Measurements from ENCODE around the gene CEP20.

The CEP20 gene

DNA sequence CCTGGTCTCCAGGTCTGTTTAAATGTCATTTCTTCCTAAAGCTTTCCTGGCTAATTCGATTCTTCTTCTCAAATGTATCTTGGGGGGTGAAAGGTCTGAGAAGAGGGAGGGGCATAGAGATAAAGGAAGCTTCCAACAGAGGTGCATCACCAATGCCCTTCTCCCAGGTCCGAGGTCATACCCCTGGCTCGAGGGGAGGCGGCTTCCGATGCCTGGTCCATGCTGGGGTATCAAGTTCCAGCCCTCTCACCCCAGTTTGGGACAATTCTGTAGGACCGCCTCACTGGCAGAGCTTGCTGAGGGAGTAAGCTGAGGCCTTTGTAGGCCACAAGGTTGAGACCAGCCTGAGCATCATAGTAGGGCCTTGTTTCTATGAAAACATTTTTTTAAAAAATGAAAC is 10.3 kb upstream of the CEP20 start:
- POLR2A ChIA-PET = no interaction called here
- H3K9me3 ChIP-seq (ENCODE audit: control extremely low read depth in 1 of 5, control insufficient read depth in 4 of 5, insufficient read depth in 2 of 5, low read depth in 1 of 5, low read length in 4 of 5) = no peaks in the 10 kb centered on the region
- CTCF ChIA-PET = interaction anchor here (1.1 to 1.5 kb wide), 3 partner anchors 23 to 124 kb away, joined by 3 read pairs; no protein-coding TSS in a partner anchor

DNA sequence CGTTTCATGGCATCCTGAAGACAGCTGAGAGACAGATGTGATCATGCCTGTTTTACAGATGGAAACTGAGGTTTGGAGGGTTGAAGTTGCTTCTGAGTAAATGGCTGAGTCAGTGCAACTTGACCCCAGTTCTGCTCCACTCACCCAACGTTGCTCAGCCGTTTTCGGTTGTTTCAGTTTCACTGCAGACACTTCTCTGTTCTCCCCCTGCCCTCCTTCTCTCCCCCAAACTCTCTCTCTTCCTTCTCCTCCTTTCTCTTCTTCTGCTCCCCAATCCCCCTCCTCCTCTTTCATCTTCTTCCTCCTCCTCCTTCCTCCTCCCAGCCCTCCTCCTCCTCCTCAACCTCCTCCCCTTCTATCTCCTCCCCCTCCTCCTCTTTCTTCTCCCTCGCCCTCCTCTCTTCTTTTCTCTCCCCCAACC is 9.4 kb upstream of the CEP20 start:
- ChIA-PET POLR2A (no interaction called here), CTCF (interaction anchor here (1.2 kb wide), 1 partner anchor 10 kb away, joined by 3 read pairs; no protein-coding TSS in a partner anchor)

More for the DNA sequence above, 10.3 kb upstream of the CEP20 start:
- Histone ChIP-seq H3K27me3 (replicated peaks in 2 of 5; ENCODE audit: control insufficient read depth in 4 of 5, insufficient read depth in 5 of 5, low read length in 4 of 5) (no peaks in the 10 kb centered on the region), H3K4me1 (ENCODE audit: control extremely low read depth in 1 of 4, control insufficient read depth in 4 of 4, insufficient read depth in 4 of 4, low read length in 3 of 4) (peaks cover 0 to 11% (median 4%) of the 10 kb centered on the region in 4 experiments), H3K27ac (ENCODE audit: insufficient read depth in 1 of 2, low read depth in 1 of 2, low read length in 2 of 2, poor library complexity in 1 of 2, severe bottlenecking in 2 of 2) (no peak overlapping the region), H3K4me3 (ENCODE audit: control insufficient read depth in 1 of 7, extremely low read depth in 1 of 7, insufficient read depth in 4 of 7, low read depth in 2 of 7, low read length in 6 of 7) (no peak overlapping the region), H3K36me3 (ENCODE audit: control insufficient read depth in 4 of 4, insufficient read depth in 4 of 4, low read length in 3 of 4) (no peaks in the 10 kb centered on the region)
- 98% methylated on average over 5 of the region's 6 CpGs for WGBS (ENCODE audit: insufficient coverage)
- DNase-seq = no peak

DNA sequence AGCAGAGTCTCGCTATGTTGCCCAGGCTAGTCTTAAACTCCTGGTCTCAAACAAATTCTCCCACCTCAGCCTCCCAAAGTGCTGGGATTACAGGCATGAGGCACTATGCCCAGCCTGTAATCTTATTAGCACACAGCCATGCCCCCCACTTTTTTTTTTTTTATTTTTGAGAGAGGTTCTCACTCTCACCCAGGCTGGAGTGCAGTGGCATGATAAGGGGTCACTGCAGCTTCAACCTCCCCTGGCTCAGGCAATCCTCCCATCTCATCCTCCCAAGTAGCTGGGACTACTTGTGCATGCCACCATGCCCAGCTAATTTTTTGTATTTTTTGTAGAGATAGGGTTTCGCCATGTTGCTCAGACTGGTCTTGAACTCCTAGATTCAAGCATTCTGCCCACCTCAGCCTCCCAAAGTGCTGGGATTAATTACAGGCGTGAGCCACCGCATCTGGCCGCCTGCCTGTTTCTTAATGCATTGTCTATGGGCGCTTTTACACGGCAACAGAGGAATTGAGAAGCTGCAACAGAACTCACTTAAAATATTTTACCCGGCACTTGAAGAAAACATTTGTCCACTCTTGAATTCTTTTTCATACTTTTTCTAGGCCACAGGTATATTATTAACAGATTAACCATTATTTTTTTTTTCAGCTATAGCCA is 8.8 kb upstream of the CEP20 start:
- Histone ChIP-seq H3K4me1 (ENCODE audit: control extremely low read depth in 1 of 4, control insufficient read depth in 4 of 4, insufficient read depth in 4 of 4, low read length in 3 of 4) (peaks cover 0 to 11% (median 4%) of the 10 kb centered on the region in 4 experiments), H3K27ac (ENCODE audit: insufficient read depth in 1 of 2, low read depth in 1 of 2, low read length in 2 of 2, poor library complexity in 1 of 2, severe bottlenecking in 2 of 2) (no peak overlapping the region), H3K9me3 (ENCODE audit: control extremely low read depth in 1 of 5, control insufficient read depth in 4 of 5, insufficient read depth in 2 of 5, low read depth in 1 of 5, low read length in 4 of 5) (no peaks in the 10 kb centered on the region), H3K27me3 (replicated peaks in 2 of 5; ENCODE audit: control insufficient read depth in 4 of 5, insufficient read depth in 5 of 5, low read length in 4 of 5) (no peaks in the 10 kb centered on the region), H3K36me3 (ENCODE audit: control insufficient read depth in 4 of 4, insufficient read depth in 4 of 4, low read length in 3 of 4) (no peaks in the 10 kb centered on the region), H3K4me3 (ENCODE audit: control insufficient read depth in 1 of 7, extremely low read depth in 1 of 7, insufficient read depth in 4 of 7, low read depth in 2 of 7, low read length in 6 of 7) (no peak overlapping the region)
- ChIA-PET POLR2A (no interaction called here), CTCF (interaction anchor here (0.6 to 1.2 kb wide), 3 partner anchors 11 to 163 kb away, joined by 3 to 4 read pairs (median 3); no protein-coding TSS in a partner anchor)
- 98% methylated on average over 7 of the region's 8 CpGs for WGBS (ENCODE audit: insufficient coverage)
- no peak for DNase-seq

More for the DNA sequence above, 9.4 kb upstream of the CEP20 start:
- no peak for DNase-seq
- Histone ChIP-seq H3K36me3 (ENCODE audit: control insufficient read depth in 4 of 4, insufficient read depth in 4 of 4, low read length in 3 of 4) (no peaks in the 10 kb centered on the region), H3K9me3 (ENCODE audit: control extremely low read depth in 1 of 5, control insufficient read depth in 4 of 5, insufficient read depth in 2 of 5, low read depth in 1 of 5, low read length in 4 of 5) (no peaks in the 10 kb centered on the region), H3K4me1 (ENCODE audit: control extremely low read depth in 1 of 4, control insufficient read depth in 4 of 4, insufficient read depth in 4 of 4, low read length in 3 of 4) (peaks cover 0 to 11% (median 4%) of the 10 kb centered on the region in 4 experiments), H3K27ac (ENCODE audit: insufficient read depth in 1 of 2, low read depth in 1 of 2, low read length in 2 of 2, poor library complexity in 1 of 2, severe bottlenecking in 2 of 2) (no peak overlapping the region), H3K27me3 (replicated peaks in 2 of 5; ENCODE audit: control insufficient read depth in 4 of 5, insufficient read depth in 5 of 5, low read length in 4 of 5) (no peaks in the 10 kb centered on the region), H3K4me3 (ENCODE audit: control insufficient read depth in 1 of 7, extremely low read depth in 1 of 7, insufficient read depth in 4 of 7, low read depth in 2 of 7, low read length in 6 of 7) (no peak overlapping the region)
- WGBS (ENCODE audit: insufficient coverage) = 88% methylated on average over 5 of the region's 5 CpGs

DNA sequence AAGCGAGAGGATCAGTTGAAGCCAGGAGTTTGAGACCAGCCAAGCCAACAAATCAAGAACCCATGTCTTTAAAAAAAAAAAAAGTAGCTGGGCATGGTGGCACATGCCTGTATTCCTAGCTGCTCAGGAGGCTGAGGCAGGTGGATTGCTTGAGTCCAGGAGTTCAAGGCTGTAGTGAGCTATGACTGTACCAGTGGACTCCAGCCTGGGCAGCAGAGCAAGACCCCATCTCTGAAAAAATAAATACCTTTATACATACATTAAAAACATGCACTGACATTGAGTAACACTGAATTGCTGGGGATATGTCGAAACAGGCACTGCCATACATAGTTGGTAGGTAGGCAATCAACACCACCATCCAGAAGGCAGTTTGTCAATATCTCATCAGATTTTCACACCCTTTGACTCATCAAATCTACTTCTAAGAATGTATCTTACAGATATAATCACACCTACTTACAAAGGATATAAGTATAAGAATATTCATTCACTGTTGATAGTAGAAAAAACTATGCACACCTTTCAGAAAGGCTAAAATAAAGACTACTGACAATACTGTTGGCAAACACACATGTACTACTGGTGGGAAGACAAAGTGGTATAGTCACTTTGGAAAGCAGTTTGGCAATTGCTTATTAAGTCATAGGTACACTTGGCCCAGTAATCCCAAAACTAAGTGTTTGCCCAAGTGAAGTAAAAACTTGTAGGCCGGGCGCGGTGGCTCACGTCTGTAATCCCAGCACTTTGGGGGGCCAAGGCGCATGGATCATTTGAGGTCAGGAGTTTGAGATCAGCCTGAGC is 6.4 kb upstream of the CEP20 start:
- Histone ChIP-seq H3K4me3 (ENCODE audit: control insufficient read depth in 1 of 7, extremely low read depth in 1 of 7, insufficient read depth in 4 of 7, low read depth in 2 of 7, low read length in 6 of 7) (no peak overlapping the region), H3K4me1 (ENCODE audit: control extremely low read depth in 1 of 4, control insufficient read depth in 4 of 4, insufficient read depth in 4 of 4, low read length in 3 of 4) (peaks cover 0 to 10% (median 3%) of the 10 kb centered on the region in 4 experiments), H3K27me3 (replicated peaks in 2 of 5; ENCODE audit: control insufficient read depth in 4 of 5, insufficient read depth in 5 of 5, low read length in 4 of 5) (no peaks in the 10 kb centered on the region), H3K36me3 (ENCODE audit: control insufficient read depth in 4 of 4, insufficient read depth in 4 of 4, low read length in 3 of 4) (no peaks in the 10 kb centered on the region), H3K27ac (ENCODE audit: insufficient read depth in 1 of 2, low read depth in 1 of 2, low read length in 2 of 2, poor library complexity in 1 of 2, severe bottlenecking in 2 of 2) (no peak overlapping the region), H3K9me3 (ENCODE audit: control extremely low read depth in 1 of 5, control insufficient read depth in 4 of 5, insufficient read depth in 2 of 5, low read depth in 1 of 5, low read length in 4 of 5) (no peaks in the 10 kb centered on the region)
- WGBS (ENCODE audit: insufficient coverage) = 100% methylated on average over 6 of the region's 7 CpGs
- ChIA-PET POLR2A (no interaction called here), CTCF (interaction anchor here (1.2 to 1.7 kb wide), 3 partner anchors 8 to 53 kb away, joined by 3 to 4 read pairs (median 3); no protein-coding TSS in a partner anchor)
- no peak for DNase-seq

DNA sequence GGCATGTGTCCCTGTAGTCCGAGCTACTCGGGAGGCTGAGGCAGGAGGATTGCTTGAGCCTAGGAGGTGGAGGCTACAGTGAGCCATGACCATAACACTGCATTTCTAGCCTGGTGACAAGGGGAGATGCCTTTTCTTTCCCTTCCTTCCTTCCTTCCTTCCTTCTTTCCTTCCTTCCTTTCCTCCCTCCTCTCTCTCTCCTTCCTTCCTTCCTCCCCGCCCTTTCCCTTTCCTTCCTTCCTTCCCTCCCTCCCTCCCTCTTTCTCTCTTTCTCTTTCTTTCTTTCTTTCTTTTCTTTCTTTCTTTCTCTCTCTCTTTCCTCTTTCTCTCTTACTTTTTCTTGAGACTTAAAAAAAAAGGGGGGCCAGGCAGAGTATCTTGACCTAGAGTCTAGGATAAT is 3.1 kb upstream of the CEP20 start:
- Histone ChIP-seq H3K27me3 (replicated peaks in 2 of 5; ENCODE audit: control insufficient read depth in 4 of 5, insufficient read depth in 5 of 5, low read length in 4 of 5) (no peaks in the 10 kb centered on the region), H3K36me3 (ENCODE audit: control insufficient read depth in 4 of 4, insufficient read depth in 4 of 4, low read length in 3 of 4) (no peaks in the 10 kb centered on the region), H3K4me1 (ENCODE audit: control extremely low read depth in 1 of 4, control insufficient read depth in 4 of 4, insufficient read depth in 4 of 4, low read length in 3 of 4) (peaks cover 4 to 23% (median 17%) of the 10 kb centered on the region in 4 experiments), H3K27ac (ENCODE audit: insufficient read depth in 1 of 2, low read depth in 1 of 2, low read length in 2 of 2, poor library complexity in 1 of 2, severe bottlenecking in 2 of 2) (no peak overlapping the region), H3K9me3 (ENCODE audit: control extremely low read depth in 1 of 5, control insufficient read depth in 4 of 5, insufficient read depth in 2 of 5, low read depth in 1 of 5, low read length in 4 of 5) (no peaks in the 10 kb centered on the region), H3K4me3 (ENCODE audit: control insufficient read depth in 1 of 7, extremely low read depth in 1 of 7, insufficient read depth in 4 of 7, low read depth in 2 of 7, low read length in 6 of 7) (no peak overlapping the region)
- ChIA-PET POLR2A (no interaction called here), CTCF (no interaction called here)
- 100% methylated on average over 3 of the region's 3 CpGs for WGBS (ENCODE audit: insufficient coverage)
- no peak for DNase-seq

DNA sequence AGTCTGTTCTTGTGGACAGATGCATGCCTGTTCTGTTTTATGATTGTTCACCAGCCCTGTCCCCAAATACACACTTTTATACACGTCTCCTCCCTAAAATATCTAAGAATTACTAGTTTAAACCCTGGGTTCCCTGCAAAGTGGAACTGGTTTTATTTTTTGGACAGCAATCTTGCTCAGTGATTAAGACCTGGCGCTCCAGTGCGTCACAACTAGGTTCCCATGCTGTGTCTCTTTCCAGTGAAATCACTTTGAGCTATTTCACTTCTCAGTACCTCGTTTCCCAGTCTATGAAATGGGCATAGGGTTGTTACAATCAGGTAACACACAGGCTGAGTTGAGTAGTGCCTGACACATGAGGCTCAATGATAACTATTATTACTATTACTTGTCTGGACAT is 1.1 kb downstream of the CEP20 start:
- Histone ChIP-seq H3K27me3 (replicated peaks in 2 of 5; ENCODE audit: control insufficient read depth in 4 of 5, insufficient read depth in 5 of 5, low read length in 4 of 5) (no peaks in the 10 kb centered on the region), H3K4me3 (ENCODE audit: control insufficient read depth in 1 of 7, extremely low read depth in 1 of 7, insufficient read depth in 4 of 7, low read depth in 2 of 7, low read length in 6 of 7) (peak overlapping the region in 6 of 7 experiments; percentile 87 to 99 (median 96)), H3K36me3 (ENCODE audit: control insufficient read depth in 4 of 4, insufficient read depth in 4 of 4, low read length in 3 of 4) (peaks cover 2 to 16% (median 10%) of the 10 kb centered on the region in 4 experiments), H3K27ac (ENCODE audit: insufficient read depth in 1 of 2, low read depth in 1 of 2, low read length in 2 of 2, poor library complexity in 1 of 2, severe bottlenecking in 2 of 2) (peak overlapping the region; percentile 98), H3K4me1 (ENCODE audit: control extremely low read depth in 1 of 4, control insufficient read depth in 4 of 4, insufficient read depth in 4 of 4, low read length in 3 of 4) (peaks cover 8 to 33% (median 22%) of the 10 kb centered on the region in 4 experiments), H3K9me3 (ENCODE audit: control extremely low read depth in 1 of 5, control insufficient read depth in 4 of 5, insufficient read depth in 2 of 5, low read depth in 1 of 5, low read length in 4 of 5) (no peaks in the 10 kb centered on the region)
- no peak for DNase-seq
- ChIA-PET POLR2A (interaction anchor here (0.7 to 1.8 kb wide), 3 partner anchors 111 to 1495 kb away, joined by 3 to 6 read pairs (median 4); no protein-coding TSS in a partner anchor), CTCF (interaction anchor here (1.0 to 4.4 kb wide), 7 partner anchors 9 to 143 kb away, joined by 3 to 28 read pairs (median 4); no protein-coding TSS in a partner anchor)
- 100% methylated on average over 4 of the region's 4 CpGs for WGBS (ENCODE audit: insufficient coverage)
